ENCODE results near the gene TREX2.

The TREX2 gene

GRCh38 chrX:153435845-153436244, 10.0 kb downstream of the TREX2 start:
- DNase-seq (ENCODE audit: low read depth in 1 of 2, low spot score in 1 of 2), result no peak

- no peak for DNase-seq (ENCODE audit: low read depth in 1 of 2, low spot score in 1 of 2)
Observed at GRCh38 chrX:153434801-153435200, 11.1 kb downstream of the TREX2 start.

- no peak for DNase-seq (ENCODE audit: low read depth in 1 of 2, low spot score in 1 of 2)
Observed at GRCh38 chrX:153433781-153434285, 12.0 kb downstream of the TREX2 start.

- DNase-seq (ENCODE audit: low read depth in 1 of 2, low spot score in 1 of 2), result no peak
Observed at GRCh38 chrX:153433161-153433680, 12.6 kb downstream of the TREX2 start.

- no peak for DNase-seq (ENCODE audit: low read depth in 1 of 2, low spot score in 1 of 2)
Observed at GRCh38 chrX:153430796-153431195, 15.1 kb downstream of the TREX2 start.

GRCh38 chrX:153426204-153426603, 19.7 kb downstream of the TREX2 start:
- no peak for DNase-seq (ENCODE audit: low read depth in 1 of 2, low spot score in 1 of 2)

GRCh38 chrX:153423652-153424051, 22.2 kb downstream of the TREX2 start:
- DNase-seq (ENCODE audit: low read depth in 1 of 2, low spot score in 1 of 2), result no peak

GRCh38 chrX:153421856-153422255, 24.0 kb downstream of the TREX2 start:
- DNase-seq (ENCODE audit: low read depth in 1 of 2, low spot score in 1 of 2), result no peak

GRCh38 chrX:153420851-153421599, 24.8 kb downstream of the TREX2 start:
- DNase-seq (ENCODE audit: low read depth in 1 of 2, low spot score in 1 of 2), result no peak

- DNase-seq (ENCODE audit: low read depth in 1 of 2, low spot score in 1 of 2), result no peak
Observed at GRCh38 chrX:153417637-153418036, 28.2 kb downstream of the TREX2 start.

- DNase-seq (ENCODE audit: low read depth in 1 of 2, low spot score in 1 of 2), result no peak
Observed at GRCh38 chrX:153416781-153417450, 28.9 kb downstream of the TREX2 start.

GRCh38 chrX:153414856-153415510, 30.9 kb downstream of the TREX2 start:
- no peak for DNase-seq (ENCODE audit: low read depth in 1 of 2, low spot score in 1 of 2)

- no peak for DNase-seq (ENCODE audit: low read depth in 1 of 2, low spot score in 1 of 2)
Observed at GRCh38 chrX:153413731-153414130, 32.1 kb downstream of the TREX2 start.

GRCh38 chrX:153412746-153413720, 32.8 kb downstream of the TREX2 start:
- no peak for DNase-seq (ENCODE audit: low read depth in 1 of 2, low spot score in 1 of 2)

- DNase-seq (ENCODE audit: low read depth in 1 of 2, low spot score in 1 of 2), result no peak
Observed at GRCh38 chrX:153411988-153412574, 33.8 kb downstream of the TREX2 start.

GRCh38 chrX:153411255-153411987, 34.4 kb downstream of the TREX2 start, which contains the start of gene ZFP92:
Gene ZFP92, plus strand, starts transcription at chrX:153411472. Its CDS starts 6,851 bp downstream, at chrX:153418323.
- peak in 1 of 2 donors; percentile 1 for DNase-seq (ENCODE audit: low read depth in 1 of 2, low spot score in 1 of 2)

- no peak for DNase-seq (ENCODE audit: low read depth in 1 of 2, low spot score in 1 of 2)
Observed at GRCh38 chrX:153410888-153411254, 35.0 kb downstream of the TREX2 start.

GRCh38 chrX:153410373-153410772, 35.5 kb downstream of the TREX2 start:
- DNase-seq (ENCODE audit: low read depth in 1 of 2, low spot score in 1 of 2), result no peak

GRCh38 chrX:153409414-153410101, 36.3 kb downstream of the TREX2 start:
- DNase-seq (ENCODE audit: low read depth in 1 of 2, low spot score in 1 of 2), result no peak

Measured in activated CD4-positive, alpha-beta T cell treated with anti-CD3 and anti-CD28 coated beads, Interleukin-2, amount 50 U/mL, for 24 hours (primary cell).